Measurements from ENCODE around the gene MYO3B.

MYO3B gene

DNA sequence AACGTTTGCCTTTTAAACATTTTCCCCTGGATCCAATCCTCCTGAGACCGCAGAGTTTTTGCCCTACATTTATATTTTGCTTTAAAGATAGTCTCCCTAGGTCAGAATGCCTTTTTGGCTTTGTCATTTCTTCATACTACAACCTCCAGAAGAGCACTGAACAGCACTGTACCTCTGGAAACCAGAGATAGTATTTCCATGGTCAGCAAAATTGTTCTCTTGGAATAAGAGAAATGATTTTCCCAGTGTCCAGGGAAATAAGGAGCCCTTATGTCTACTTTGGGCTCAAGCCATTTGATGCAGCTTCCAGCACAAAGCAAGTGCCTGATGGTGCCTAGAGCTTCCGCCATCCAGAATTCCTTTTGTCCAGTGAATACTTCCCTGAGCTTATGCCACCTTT lies 461.7 kb downstream of the MYO3B start:
- no peak overlapping the region for H3K4me3 ChIP-seq (replicated peaks; ENCODE audit: low read depth, low read length)
- TF ChIP-seq, protein P1, sequence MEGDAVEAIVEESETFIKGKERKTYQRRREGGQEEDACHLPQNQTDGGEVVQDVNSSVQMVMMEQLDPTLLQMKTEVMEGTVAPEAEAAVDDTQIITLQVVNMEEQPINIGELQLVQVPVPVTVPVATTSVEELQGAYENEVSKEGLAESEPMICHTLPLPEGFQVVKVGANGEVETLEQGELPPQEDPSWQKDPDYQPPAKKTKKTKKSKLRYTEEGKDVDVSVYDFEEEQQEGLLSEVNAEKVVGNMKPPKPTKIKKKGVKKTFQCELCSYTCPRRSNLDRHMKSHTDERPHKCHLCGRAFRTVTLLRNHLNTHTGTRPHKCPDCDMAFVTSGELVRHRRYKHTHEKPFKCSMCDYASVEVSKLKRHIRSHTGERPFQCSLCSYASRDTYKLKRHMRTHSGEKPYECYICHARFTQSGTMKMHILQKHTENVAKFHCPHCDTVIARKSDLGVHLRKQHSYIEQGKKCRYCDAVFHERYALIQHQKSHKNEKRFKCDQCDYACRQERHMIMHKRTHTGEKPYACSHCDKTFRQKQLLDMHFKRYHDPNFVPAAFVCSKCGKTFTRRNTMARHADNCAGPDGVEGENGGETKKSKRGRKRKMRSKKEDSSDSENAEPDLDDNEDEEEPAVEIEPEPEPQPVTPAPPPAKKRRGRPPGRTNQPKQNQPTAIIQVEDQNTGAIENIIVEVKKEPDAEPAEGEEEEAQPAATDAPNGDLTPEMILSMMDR (IDR thresholded peaks at IDR 0.05; ENCODE audit: low read length, missing control alignments): no peak
- DNase-seq (ENCODE audit: low read depth): no peak

DNA sequence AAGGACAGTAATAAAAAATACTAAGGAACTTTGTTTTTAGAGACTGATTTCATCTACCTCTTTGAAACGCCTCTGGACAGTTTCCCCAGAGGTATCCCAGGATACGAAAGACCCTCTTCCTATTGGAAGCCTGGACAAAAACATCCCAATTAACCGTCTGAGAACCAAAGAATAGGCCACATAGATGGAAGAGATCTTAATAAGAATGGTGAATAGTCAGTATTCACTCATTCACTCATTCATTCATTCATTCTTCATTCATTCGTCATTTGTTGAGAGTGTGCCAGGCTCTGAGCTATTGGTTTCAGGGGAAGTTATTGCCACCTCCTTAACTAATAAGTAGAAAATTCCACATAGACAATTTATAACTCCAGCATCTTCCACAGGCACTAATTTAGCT lies 464.0 kb downstream of the MYO3B start:
- TF ChIP-seq, protein P1 (IDR thresholded peaks at IDR 0.05; ENCODE audit: low read length, missing control alignments): no peak
- no peak overlapping the region for H3K4me3 ChIP-seq (replicated peaks; ENCODE audit: low read depth, low read length)
- no peak for DNase-seq (ENCODE audit: low read depth)

DNA sequence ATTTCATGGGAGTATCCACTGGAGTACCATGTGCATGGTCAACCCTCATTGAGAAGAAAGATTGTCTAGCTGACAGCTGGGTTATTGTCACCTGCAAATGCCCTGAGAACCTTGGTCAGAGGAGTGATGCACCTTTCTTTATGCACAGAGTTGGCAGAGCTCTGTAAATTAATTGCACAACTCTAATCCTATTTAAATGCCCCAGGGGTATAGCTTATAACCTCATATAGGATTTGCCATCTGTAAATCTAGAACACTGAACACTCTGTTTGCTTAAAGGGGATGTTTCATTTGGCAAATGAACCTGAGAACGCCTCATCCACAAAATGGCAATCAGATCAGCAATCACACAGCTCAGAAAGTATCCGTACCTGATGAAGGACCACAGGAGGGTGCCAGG lies 465.4 kb downstream of the MYO3B start:
- DNase-seq (ENCODE audit: low read depth): no peak
- H3K4me3 ChIP-seq (replicated peaks; ENCODE audit: low read depth, low read length): no peak overlapping the region
- TF ChIP-seq, protein P1 (IDR thresholded peaks at IDR 0.05; ENCODE audit: low read length, missing control alignments): no peak

DNA sequence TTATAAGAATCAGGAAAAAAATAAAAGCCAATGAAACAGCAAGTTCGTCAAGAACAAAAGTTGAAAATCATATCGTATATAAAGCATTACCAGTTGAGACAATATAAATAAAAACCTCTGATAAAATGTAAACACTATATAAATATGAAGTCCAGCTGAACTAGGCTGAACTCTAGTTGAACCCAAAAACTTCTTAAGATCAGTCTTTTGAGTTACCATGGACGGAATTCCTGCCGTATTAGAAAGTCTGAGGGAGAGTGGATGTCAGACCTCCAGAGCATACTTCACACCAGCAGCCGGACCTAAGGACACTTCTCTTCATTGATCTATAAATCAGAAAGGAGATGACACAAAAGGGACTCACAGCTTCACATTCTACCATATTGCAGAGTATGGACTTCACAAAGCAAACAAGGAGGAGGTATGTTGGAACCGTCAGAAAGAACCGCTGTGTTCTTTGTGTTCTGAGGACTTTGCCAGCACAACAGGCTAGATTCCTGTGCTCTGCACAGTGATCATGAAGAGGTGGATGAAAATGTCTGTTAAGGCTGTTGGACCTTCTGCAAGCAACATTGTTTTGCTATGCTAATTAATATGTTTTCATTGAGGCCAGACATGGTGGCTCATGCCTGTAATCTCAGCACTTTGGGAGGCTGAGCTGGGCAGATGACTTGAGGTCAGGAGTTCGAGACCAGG lies 469.9 kb downstream of the MYO3B start:
- H3K4me3 ChIP-seq (replicated peaks; ENCODE audit: low read depth, low read length): no peak overlapping the region
- DNase-seq (ENCODE audit: low read depth): no peak
- TF ChIP-seq, protein P1 (IDR thresholded peaks at IDR 0.05; ENCODE audit: low read length, missing control alignments): no peak

DNA sequence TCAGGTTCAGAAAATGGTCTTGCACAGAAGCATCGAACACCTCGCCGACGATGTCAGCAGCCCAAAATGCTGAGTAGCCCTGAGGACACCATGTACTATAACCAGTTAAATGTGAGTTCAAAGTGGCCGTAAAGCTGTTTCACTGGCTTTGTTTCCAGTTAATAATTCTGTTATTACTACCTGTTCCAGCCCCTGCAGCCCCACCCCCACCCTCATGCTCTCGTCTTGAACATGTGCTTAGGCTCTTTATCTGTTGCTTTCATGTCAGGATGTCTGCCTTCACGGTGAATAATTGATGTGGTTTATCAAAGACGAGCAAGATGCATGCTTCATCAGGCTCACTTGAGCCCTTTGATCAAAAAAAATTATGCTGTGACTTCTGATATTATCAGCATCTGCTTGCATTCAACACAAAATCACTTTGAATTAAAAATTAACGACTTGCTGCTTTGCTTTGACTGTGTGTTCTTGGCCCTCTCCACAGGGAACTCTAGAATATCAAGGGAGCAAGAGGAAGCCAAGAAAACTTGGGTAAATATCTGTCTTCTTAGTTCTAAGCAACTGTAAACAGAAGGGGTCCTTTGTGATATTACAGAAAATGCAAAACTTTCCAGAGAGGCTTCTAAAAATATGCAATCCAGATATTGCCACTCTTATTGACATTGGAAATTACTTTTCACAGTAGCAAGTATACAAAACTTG lies 473.8 kb downstream of the MYO3B start:
- H3K4me3 ChIP-seq (replicated peaks; ENCODE audit: low read depth, low read length): no peak overlapping the region
- DNase-seq (ENCODE audit: low read depth): no peak
- TF ChIP-seq, protein P1 (IDR thresholded peaks at IDR 0.05; ENCODE audit: low read length, missing control alignments): no peak

DNA sequence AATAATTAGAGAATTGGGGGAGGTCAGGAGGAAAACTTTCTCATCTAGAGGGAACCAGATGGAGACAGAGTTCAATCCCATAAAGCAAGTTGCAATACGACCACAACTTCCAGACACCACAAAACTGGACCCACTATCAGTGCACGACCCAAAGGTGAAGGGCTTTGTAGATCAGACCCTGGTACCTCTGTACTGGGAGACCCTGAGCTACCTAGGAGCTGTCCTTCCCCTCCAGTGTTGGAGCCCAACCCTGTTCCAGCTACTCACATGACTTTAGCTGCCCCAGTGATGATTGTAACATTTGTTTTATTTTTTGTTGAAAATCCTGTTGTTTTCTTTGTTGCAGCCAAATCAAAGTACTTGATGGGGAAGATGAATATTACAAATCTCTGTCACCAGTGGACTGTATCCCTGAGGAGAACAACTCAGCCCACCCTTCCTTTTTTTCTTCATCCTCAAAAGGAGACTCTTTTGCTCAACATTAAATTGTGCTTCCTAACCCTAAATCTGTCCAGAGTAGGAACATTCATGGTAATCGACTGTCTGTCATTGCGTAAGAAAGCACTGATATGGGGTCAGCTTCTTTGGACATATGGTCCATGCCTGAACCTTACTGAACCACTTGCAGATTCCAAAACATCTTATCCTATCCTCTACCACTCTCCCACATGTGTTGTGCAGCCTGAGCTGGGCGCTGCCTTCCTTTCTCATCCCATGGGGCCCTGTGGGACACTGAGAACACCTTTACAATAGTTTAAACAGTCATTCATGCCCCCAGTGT lies 474.9 kb downstream of the MYO3B start:
- TF ChIP-seq, protein P1 (IDR thresholded peaks at IDR 0.05; ENCODE audit: low read length, missing control alignments): no peak
- H3K4me3 ChIP-seq (replicated peaks; ENCODE audit: low read depth, low read length): no peak overlapping the region
- no peak for DNase-seq (ENCODE audit: low read depth)
